Activated CD8-positive, alpha-beta T cell treated with anti-CD3 and anti-CD28 coated beads, Interleukin-2, amount 10 ng/mL, durations not matched to agents 7 days and 5 days (primary cell): ENCODE data around the gene RSPH6A. TPM values are rescaled to one million over a fixed set of nuclear protein-coding genes. Genes with fewer than 3 reads are reported as not detected.

ENCODE experiments used
- total RNA-seq, 2 experiments: library from RNA; stranded (reverse); gene quantifications; one replicate each; pipeline ENCODE4 v1.2.3, GENCODE V29; 2021

Gene RSPH6A
- total RNA-seq, 2 experiments from 2014 or later, result 0.55 to 0.68 TPM

Other genes with a start within 250 kb of the RSPH6A start
- gene OPA3, start 230.5 kb downstream of the RSPH6A start, total RNA-seq, result 10 to 100 TPM; 13.4 to 14.9 TPM
- gene GPR4, start 213.1 kb downstream of the RSPH6A start, total RNA-seq, result not detected
- 10 to 100 TPM; 93.6 to 97.6 TPM for gene EML2, start 175.9 kb downstream of the RSPH6A start, total RNA-seq
- 1 to 10 TPM; 7.0 to 9.2 TPM for gene GIPR, start 147.1 kb downstream of the RSPH6A start, total RNA-seq
- 100 to 1,000 TPM; 634 to 652 TPM for gene SNRPD2, start 123.4 kb downstream of the RSPH6A start, total RNA-seq
- gene QPCTL, start 122.6 kb downstream of the RSPH6A start, total RNA-seq, result 1 to 10 TPM; 6.7 to 8.0 TPM
- 10 to 100 TPM; 32.6 to 33.9 TPM for gene FBXO46, start 84.4 kb downstream of the RSPH6A start, total RNA-seq
- gene MEIOSIN, start 81.9 kb downstream of the RSPH6A start, total RNA-seq, result not detected
- gene SIX5, start 46.1 kb downstream of the RSPH6A start, total RNA-seq, result under 1 TPM; 0.53 to 0.89 TPM
- 10 to 100 TPM in 1 of 2 experiments, 1 to 10 TPM in 1; 9.9 to 14.4 TPM for gene DMPK, start 32.8 kb downstream of the RSPH6A start, total RNA-seq
- 10 to 100 TPM; 20.6 TPM for gene DMWD, start 22.5 kb downstream of the RSPH6A start, total RNA-seq
- 10 to 100 TPM; 97.3 to 98.3 TPM for gene SYMPK, start 47.8 kb upstream of the RSPH6A start, total RNA-seq
- gene FOXA3, start 49.0 kb upstream of the RSPH6A start, total RNA-seq, result not detected
- gene IRF2BP1, start 70.8 kb upstream of the RSPH6A start, total RNA-seq, result 10 to 100 TPM; 18.0 to 19.1 TPM
- 10 to 100 TPM; 10.4 to 11.3 TPM for gene MYPOP, start 87.3 kb upstream of the RSPH6A start, total RNA-seq
- gene NANOS2, start 99.5 kb upstream of the RSPH6A start, total RNA-seq, result not detected
- gene NOVA2, start 158.6 kb upstream of the RSPH6A start, total RNA-seq, result not detected
- 10 to 100 TPM; 26.3 to 29.2 TPM for gene CCDC61, start 180.2 kb upstream of the RSPH6A start, total RNA-seq
- gene PGLYRP1, start 207.7 kb upstream of the RSPH6A start, total RNA-seq, result not detected
- gene IGFL4, start 225.7 kb upstream of the RSPH6A start, total RNA-seq, result not detected